Suprapubic skin (tissue), 3 donors: ENCODE data around the gene SLC6A13.

ENCODE experiments used
- POLR2AphosphoS5 ChIP-seq, 3 donors: sonication (generic); formaldehyde crosslinking; IDR thresholded peaks; one replicate each; pipeline ENCODE4 v1.6.1; 2017; ENCODE audit warnings: antibody characterized with exemption in 3 of 3
- TF ChIP-seq, protein P1 (sequence below), 2 donors: fragments of 200-600 bp in 1 of 2; fragments of 450-650 bp in 1 of 2; sonication (generic) in 1 of 2; IDR thresholded peaks; one replicate each; pipeline ENCODE4 v1.5.1; 2016 to 2019; ENCODE audit warnings: antibody characterized with exemption in 2 of 2, mild to moderate bottlenecking in 1 of 2, moderate library complexity in 1 of 2

DNA sequence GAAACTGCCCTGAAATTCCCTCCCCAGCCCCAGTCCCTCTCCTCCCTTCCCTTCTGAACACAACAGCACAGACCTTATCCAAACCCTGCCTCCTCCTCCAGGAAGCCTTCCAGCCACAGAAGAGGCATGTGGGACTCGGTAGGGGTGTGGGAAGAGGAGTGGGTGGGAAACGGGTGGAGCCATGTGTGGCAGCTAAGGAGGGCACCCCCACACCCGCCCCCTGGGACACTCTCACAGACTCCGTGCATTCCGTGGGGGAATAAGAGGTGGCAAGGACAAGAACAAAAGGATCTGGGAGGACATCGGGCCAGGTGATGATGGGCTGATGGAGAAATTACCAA lies 73.0 kb downstream of the SLC6A13 start:
- TF ChIP-seq, protein P1, sequence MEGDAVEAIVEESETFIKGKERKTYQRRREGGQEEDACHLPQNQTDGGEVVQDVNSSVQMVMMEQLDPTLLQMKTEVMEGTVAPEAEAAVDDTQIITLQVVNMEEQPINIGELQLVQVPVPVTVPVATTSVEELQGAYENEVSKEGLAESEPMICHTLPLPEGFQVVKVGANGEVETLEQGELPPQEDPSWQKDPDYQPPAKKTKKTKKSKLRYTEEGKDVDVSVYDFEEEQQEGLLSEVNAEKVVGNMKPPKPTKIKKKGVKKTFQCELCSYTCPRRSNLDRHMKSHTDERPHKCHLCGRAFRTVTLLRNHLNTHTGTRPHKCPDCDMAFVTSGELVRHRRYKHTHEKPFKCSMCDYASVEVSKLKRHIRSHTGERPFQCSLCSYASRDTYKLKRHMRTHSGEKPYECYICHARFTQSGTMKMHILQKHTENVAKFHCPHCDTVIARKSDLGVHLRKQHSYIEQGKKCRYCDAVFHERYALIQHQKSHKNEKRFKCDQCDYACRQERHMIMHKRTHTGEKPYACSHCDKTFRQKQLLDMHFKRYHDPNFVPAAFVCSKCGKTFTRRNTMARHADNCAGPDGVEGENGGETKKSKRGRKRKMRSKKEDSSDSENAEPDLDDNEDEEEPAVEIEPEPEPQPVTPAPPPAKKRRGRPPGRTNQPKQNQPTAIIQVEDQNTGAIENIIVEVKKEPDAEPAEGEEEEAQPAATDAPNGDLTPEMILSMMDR (IDR thresholded peaks at IDR 0.05): no peak
- TF ChIP-seq POLR2AphosphoS5 (IDR thresholded peaks at IDR 0.05): no peak
